K562 (cell line): ENCODE results near the gene SKAP2.

Source experiments
- CTCF ChIP-seq, 3 experiments: IDR thresholded peaks in 2 of 3; conservative IDR thresholded peaks in 1 of 3; 2 replicates each; pipeline ENCODE4 v1.5.1; 2011 to 2012; ENCODE audit warnings: low read length in 3 of 3, mild to moderate bottlenecking in 3 of 3, control low read depth in 2 of 3, improper control_type of control experiment in 1 of 3, inconsistent platforms in 1 of 3, low read depth in 1 of 3, mixed read lengths in 1 of 3, moderate library complexity in 1 of 3; ENCODE audit not compliant: insufficient read depth in 2 of 3
- E2F5 ChIP-seq: sonication (generic); formaldehyde crosslinking; IDR thresholded peaks from 2 replicates; pipeline ENCODE4 v1.8.0; 2022; ENCODE audit warnings: mild to moderate bottlenecking, missing genetic modification reagents
- MYC ChIP-seq, 2 experiments: fragments of 250-450 bp in 1 of 2; sonication (Bioruptor Pico) in 1 of 2; IDR thresholded peaks; 2 replicates each; pipeline versions ENCODE4 v1.5.1 to v1.6.1; 2012 to 2021; ENCODE audit warnings: low read depth in 2 of 2, borderline replicate concordance in 1 of 2, improper control_type of control experiment in 1 of 2, low read length in 1 of 2, mild to moderate bottlenecking in 1 of 2, moderate library complexity in 1 of 2
- NR3C1 ChIP-seq: sonication (generic); formaldehyde crosslinking; IDR thresholded peaks from 2 replicates; pipeline ENCODE4 v1.8.1; 2022; ENCODE audit warnings: missing genetic modification reagents
- POLR2AphosphoS5 ChIP-seq: IDR thresholded peaks from 2 replicates; pipeline ENCODE4 v1.6.1; 2011; ENCODE audit warnings: mild to moderate bottlenecking, low read depth, low read length, moderate library complexity; ENCODE audit not compliant: control insufficient read depth, insufficient read depth
- TCF15 ChIP-seq: fragments of 250-450 bp; sonication (Bioruptor Pico); IDR thresholded peaks from 2 replicates; pipeline ENCODE4 v1.8.0; 2022; ENCODE audit warnings: moderate library complexity, mild to moderate bottlenecking, inconsistent platforms
- ZNF212 ChIP-seq: fragments of 450-650 bp; formaldehyde crosslinking; IDR thresholded peaks from 2 replicates; pipeline ENCODE4 v1.4.0; 2020; ENCODE audit warnings: mild to moderate bottlenecking
- ZNF239 ChIP-seq: fragments of 250-450 bp; sonication (Bioruptor Pico); IDR thresholded peaks from 2 replicates; pipeline ENCODE4 v1.4.0; 2020; ENCODE audit warnings: mild to moderate bottlenecking
- ZNF263 ChIP-seq: sonication (generic); formaldehyde crosslinking; IDR thresholded peaks from 2 replicates; pipeline ENCODE4 v1.8.0; 2022; ENCODE audit warnings: mild to moderate bottlenecking, missing genetic modification reagents, borderline replicate concordance
- ZSCAN29 ChIP-seq: fragments of 450-650 bp; IDR thresholded peaks from 2 replicates; pipeline ENCODE4 v1.6.1; 2017

GRCh38 chr7:26667514-26668133 lies 196.8 kb downstream of the SKAP2 start:
- TF ChIP-seq MYC (IDR thresholded peaks at IDR 0.05; ENCODE audit: low read depth, low read length) (peak; percentile 32; the same call in 1 of the 2 replicates), MYC (CRISPR knock-in tag; IDR thresholded peaks at IDR 0.05; ENCODE audit: borderline replicate concordance, low read depth) (no peak), POLR2AphosphoS5 (no peak), TCF15 (CRISPR knock-in tag) (no peak), ZSCAN29 (no peak), NR3C1 (CRISPR knock-in tag) (no peak), ZNF263 (CRISPR knock-in tag) (no peak), CTCF (IDR thresholded peaks at IDR 0.05 in 2 of 3, conservative IDR thresholded peaks at IDR 0.05 in 1 of 3; ENCODE audit: insufficient read depth in 2 of 3, low read depth in 1 of 3, low read length in 3 of 3) (peak; percentile 87 to 98 (median 90)), ZNF239 (CRISPR knock-in tag) (no peak), E2F5 (CRISPR knock-in tag) (no peak), ZNF212 (CRISPR knock-in tag) (no peak)
